Measurements from ENCODE around the gene TEX44.

- TF ChIP-seq POLR2A (IDR thresholded peaks at IDR 0.05) (no peak), CTCF (IDR thresholded peaks at IDR 0.05) (no peak)
Observed at GRCh38 chr2:231545105-231545902, 47.4 kb upstream of the TEX44 start.
